HG03108 (cell line): ENCODE measurements around the gene CCNY.

Experiments
- ATAC-seq: cut with Tn5 transposase; IDR thresholded peaks from one replicate; pipeline ENCODE4 v1.9.1; 2021; ENCODE audit warnings: moderate library complexity; ENCODE audit not compliant: unreplicated experiment

CCNY gene

GRCh38 chr10:35448687-35449662, 112.7 kb downstream of the CCNY start:
- no peak for ATAC-seq

- no peak for ATAC-seq
Observed at GRCh38 chr10:35449944-35450343, 113.6 kb downstream of the CCNY start.

GRCh38 chr10:35451151-35452016, 115.1 kb downstream of the CCNY start:
- peak; percentile 93 for ATAC-seq

GRCh38 chr10:35452171-35452570, 115.9 kb downstream of the CCNY start:
- ATAC-seq = no peak

GRCh38 chr10:35452847-35453246, 116.5 kb downstream of the CCNY start:
- no peak for ATAC-seq

GRCh38 chr10:35453855-35454532, 117.7 kb downstream of the CCNY start:
- no peak for ATAC-seq

GRCh38 chr10:35456153-35456720, 119.9 kb downstream of the CCNY start:
- no peak for ATAC-seq

GRCh38 chr10:35456784-35457183, 120.5 kb downstream of the CCNY start:
- no peak for ATAC-seq

GRCh38 chr10:35458500-35459448, 122.5 kb downstream of the CCNY start:
- no peak for ATAC-seq

- no peak for ATAC-seq
Observed at GRCh38 chr10:35459449-35459847, 123.1 kb downstream of the CCNY start.

- ATAC-seq = no peak
Observed at GRCh38 chr10:35460852-35461460, 124.6 kb downstream of the CCNY start.

GRCh38 chr10:35462491-35462934, 126.2 kb downstream of the CCNY start:
- ATAC-seq = peak; percentile 93

- ATAC-seq = no peak
Observed at GRCh38 chr10:35463105-35463867, 127.0 kb downstream of the CCNY start.

- no peak for ATAC-seq
Observed at GRCh38 chr10:35463878-35464277, 127.6 kb downstream of the CCNY start.

GRCh38 chr10:35464825-35465456, 128.6 kb downstream of the CCNY start:
- ATAC-seq = no peak

- ATAC-seq = no peak
Observed at GRCh38 chr10:35465673-35466072, 129.4 kb downstream of the CCNY start.

- no peak for ATAC-seq
Observed at GRCh38 chr10:35466170-35466569, 129.9 kb downstream of the CCNY start.

- no peak for ATAC-seq
Observed at GRCh38 chr10:35466661-35467060, 130.4 kb downstream of the CCNY start.
